HepG2 (cell line): Measurements from ENCODE around the gene TFPI. TPM values are rescaled to one million over a fixed set of nuclear protein-coding genes. Genes with fewer than 3 reads are reported as not detected.
"Not testable (repeated sequence)": the region's sequence is repeated elsewhere in the genome, so short reads cannot be mapped to it uniquely, and the experiment has no call there.

Experiments
- HMGXB3 ChIP-seq: sonication (generic); formaldehyde crosslinking; IDR thresholded peaks from 2 replicates; pipeline ENCODE4 v1.4.0; 2020; ENCODE audit warnings: missing genetic modification reagents, borderline replicate concordance
- KAT8 ChIP-seq: IDR thresholded peaks from 2 replicates; pipeline ENCODE4 v1.6.1; 2016; ENCODE audit warnings: missing genetic modification reagents, missing compliant biosample characterization
- KDM4B ChIP-seq: sonication (generic); formaldehyde crosslinking; IDR thresholded peaks from 2 replicates; pipeline ENCODE4 v1.4.0; 2020; ENCODE audit warnings: missing genetic modification reagents
- NFKBIZ ChIP-seq: IDR thresholded peaks from 2 replicates; pipeline ENCODE4 v1.6.1; 2018; ENCODE audit warnings: missing genetic modification reagents, missing compliant biosample characterization
- NONO ChIP-seq, 2 experiments: fragments of 450-650 bp in 1 of 2; sonication (generic) in 1 of 2; formaldehyde crosslinking in 1 of 2; IDR thresholded peaks in 1 of 2; conservative IDR thresholded peaks in 1 of 2; 2 replicates each; pipeline versions ENCODE4 v1.6.1 to v1.8.0; 2017 to 2022; ENCODE audit warnings: mild to moderate bottlenecking in 1 of 2, missing genetic modification reagents in 1 of 2, moderate library complexity in 1 of 2
- ZBTB38 ChIP-seq: sonication (generic); formaldehyde crosslinking; IDR thresholded peaks from 2 replicates; pipeline ENCODE4 v1.5.1; 2020; ENCODE audit warnings: mild to moderate bottlenecking, missing genetic modification reagents
- ZNF224 ChIP-seq: sonication (generic); formaldehyde crosslinking; IDR thresholded peaks from 2 replicates; pipeline ENCODE4 v1.5.0; 2020; ENCODE audit warnings: mild to moderate bottlenecking, missing genetic modification reagents
- ZNF574 ChIP-seq: sonication (generic); formaldehyde crosslinking; IDR thresholded peaks from 2 replicates; pipeline ENCODE4 v1.4.0; 2020; ENCODE audit warnings: missing genetic modification reagents
- polyA plus RNA-seq, 8 experiments: library from polyadenylated mRNA; depleted of rRNA in 3 of 8; stranded (reverse) in 7 of 8; unstranded in 1 of 8; fragments of >200 nt; fragmentation: Illumina TruSeq in 4 of 8; extraction: Trizol in 4 of 8; gene quantifications; 2 replicates each; pipeline versions ENCODE4 v1.2.1 to v1.2.3, GENCODE V29; 2011 to 2016; ENCODE audit warnings: low read depth in 4 of 8, missing spikeins in 1 of 8, mixed read lengths in 1 of 8; ENCODE audit not compliant: insufficient read depth in 1 of 8
- total RNA-seq, 5 experiments: library from RNA; depleted of rRNA; stranded (reverse); fragments of >200 nt; fragmentation: Illumina TruSeq; extraction: Trizol; gene quantifications; 2 replicates each; pipeline ENCODE4 v1.2.3, GENCODE V29; 2016; ENCODE audit warnings: low read depth in 1 of 5

TFPI gene
- total and polyA plus RNA-seq, 2 of the 13 experiments (the other 11 are each of a cell fraction or from before 2014, with no cell fraction given) = 301 to 436 TPM

- TF ChIP-seq NONO (IDR thresholded peaks at IDR 0.05) = not testable (repeated sequence)
- TF ChIP-seq NONO (CRISPR knock-in tag; conservative IDR thresholded peaks at IDR 0.05) (0 out of 2 replicates have a peak, but pooled peaks have one; percentile 1), ZBTB38 (CRISPR knock-in tag) (peak; percentile 46; the same call in 1 of the 2 replicates), ZNF224 (peak; percentile 25; the same call in 1 of the 2 replicates), ZNF574 (CRISPR knock-in tag) (peak; percentile 47; the same call in 1 of the 2 replicates), KDM4B (CRISPR knock-in tag) (0 out of 2 replicates have a peak, but pooled peaks have one; percentile 29), KAT8 (peak; percentile 38; the same call in 1 of the 2 replicates), HMGXB3 (CRISPR knock-in tag) (peak; percentile 91), NFKBIZ (CRISPR knock-in tag) (peak; percentile 93; the same call in 1 of the 2 replicates)
- TF ChIP-seq, all 625 proteins: peak for 140; not testable (repeated sequence) for 485
Measured at GRCh38 chr2:187513460-187514234, 40.6 kb downstream of the TFPI start (continued).
